Muscle of leg (tissue), 11 donors: ENCODE results near the gene CHKA. TPM values are rescaled to one million over a fixed set of nuclear protein-coding genes. Genes with fewer than 3 reads are reported as not detected.
"Not testable (repeated sequence)": the region's sequence is repeated elsewhere in the genome, so short reads cannot be mapped to it uniquely, and the experiment has no call there.

Source experiments
- DNase-seq: peaks from one replicate; pipeline ENCODE4 v3.0.0; 2013
- H3K27ac ChIP-seq: one replicate; pipeline ENCODE4 v1.5.1; 2013; ENCODE audit warnings: mild to moderate bottlenecking, low read length, control low read depth
- H3K27me3 ChIP-seq: one replicate; pipeline ENCODE4 v1.6.1; 2013; ENCODE audit warnings: low read length; ENCODE audit not compliant: control insufficient read depth, insufficient read depth
- H3K36me3 ChIP-seq: one replicate; pipeline ENCODE4 v1.6.1; 2013; ENCODE audit warnings: low read length; ENCODE audit not compliant: control insufficient read depth, insufficient read depth
- H3K4me1 ChIP-seq: one replicate; pipeline ENCODE4 v1.6.1; 2013; ENCODE audit warnings: low read length; ENCODE audit not compliant: control insufficient read depth, insufficient read depth
- H3K4me3 ChIP-seq: one replicate; pipeline ENCODE4 v1.5.1; 2013; ENCODE audit warnings: low read length, control low read depth
- H3K9me3 ChIP-seq: replicated peaks from 2 replicates; pipeline ENCODE4 v1.6.1; 2013; ENCODE audit warnings: low read depth, low read length; ENCODE audit not compliant: control insufficient read depth
- WGBS: methylation state at CpG from one replicate; pipeline ENCODE4 v1.1.5; 2013; ENCODE audit warnings: missing lambda C conversion rate; ENCODE audit not compliant: insufficient coverage; 5-methylcytosine and 5-hydroxymethylcytosine counted together
- polyA plus RNA-seq, 8 donors: library from polyadenylated mRNA; unstranded; fragments of 120-200 nt; gene quantifications; one replicate each; pipeline versions ENCODE4 v1.2.1 to v1.2.3, GENCODE V29; 2013; ENCODE audit warnings: inconsistent platforms in 1 of 8, low replicate concordance in 1 of 8; ENCODE audit not compliant: insufficient read length in 8 of 8, insufficient read depth in 1 of 8
- total RNA-seq: library from RNA; stranded (reverse); fragments of 120-200 nt; gene quantifications from one replicate; pipeline ENCODE4 v1.2.4, GENCODE V29; 2013

Gene CHKA
- total and polyA plus RNA-seq, 9 donors: 9.6 to 25.7 (median 13.4) TPM

GRCh38 chr11:68116126-68116525, 5.1 kb downstream of the CHKA start:
- H3K4me3 ChIP-seq: no peak overlapping the region
- DNase-seq: no peak
- H3K27ac ChIP-seq: no peak overlapping the region
- H3K9me3 ChIP-seq: no peaks in the 10 kb centered on the region
- H3K36me3 ChIP-seq: peaks cover 4% of the 10 kb centered on the region
- H3K4me1 ChIP-seq: peaks cover 15% of the 10 kb centered on the region
- no peaks in the 10 kb centered on the region for H3K27me3 ChIP-seq
- WGBS: 84% methylated on average over 6 of the region's 7 CpGs

GRCh38 chr11:68115285-68115684, 5.9 kb downstream of the CHKA start:
- 83% methylated on average over 1 of the region's 1 CpG for WGBS
- Histone ChIP-seq H3K9me3 (no peaks in the 10 kb centered on the region), H3K4me1 (peaks cover 15% of the 10 kb centered on the region), H3K27ac (no peak overlapping the region), H3K27me3 (no peaks in the 10 kb centered on the region), H3K4me3 (no peak overlapping the region), H3K36me3 (peaks cover 4% of the 10 kb centered on the region)
- DNase-seq: no peak

GRCh38 chr11:68113986-68114385, 7.2 kb downstream of the CHKA start:
- Histone ChIP-seq H3K9me3 (no peaks in the 10 kb centered on the region), H3K4me1 (peaks cover 7% of the 10 kb centered on the region), H3K36me3 (peaks cover 4% of the 10 kb centered on the region), H3K4me3 (no peak overlapping the region), H3K27ac (peak overlapping the region; percentile 17), H3K27me3 (no peaks in the 10 kb centered on the region)
- peak; percentile 57 for DNase-seq
- no CpG with 5 or more reads among the region's 3 CpGs for WGBS

GRCh38 chr11:68107689-68108088, 13.5 kb downstream of the CHKA start:
- WGBS: 80% methylated on average over 7 of the region's 10 CpGs
- DNase-seq: no peak
- Histone ChIP-seq H3K36me3 (no peaks in the 10 kb centered on the region), H3K4me3 (no peak overlapping the region), H3K27ac (no peak overlapping the region), H3K9me3 (no peaks in the 10 kb centered on the region), H3K4me1 (peaks cover 7% of the 10 kb centered on the region), H3K27me3 (no peaks in the 10 kb centered on the region)

GRCh38 chr11:68106165-68106940, 14.8 kb downstream of the CHKA start:
- H3K9me3 ChIP-seq: peaks cover 2% of the 10 kb centered on the region
- no peaks in the 10 kb centered on the region for H3K27me3 ChIP-seq
- WGBS: 22% methylated on average over 5 of the region's 8 CpGs
- no peak for DNase-seq
- no peak overlapping the region for H3K4me3 ChIP-seq
- peak overlapping the region; percentile 47 for H3K27ac ChIP-seq
- H3K36me3 ChIP-seq: no peaks in the 10 kb centered on the region
- H3K4me1 ChIP-seq: peaks cover 7% of the 10 kb centered on the region

GRCh38 chr11:68099474-68100405, 21.4 kb downstream of the CHKA start:
- no peaks in the 10 kb centered on the region for H3K27me3 ChIP-seq
- H3K9me3 ChIP-seq: peaks cover 2% of the 10 kb centered on the region
- H3K36me3 ChIP-seq: no peaks in the 10 kb centered on the region
- no peaks in the 10 kb centered on the region for H3K4me1 ChIP-seq
- peak overlapping the region; percentile 47 for H3K27ac ChIP-seq
- WGBS: 30% methylated on average over 7 of the region's 12 CpGs
- H3K4me3 ChIP-seq: no peak overlapping the region
- no peak for DNase-seq

- Histone ChIP-seq H3K27me3 (no peaks in the 10 kb centered on the region), H3K27ac (peak overlapping the region; percentile 47), H3K9me3 (peaks cover 2% of the 10 kb centered on the region), H3K36me3 (no peaks in the 10 kb centered on the region), H3K4me1 (no peaks in the 10 kb centered on the region), H3K4me3 (no peak overlapping the region)
- no peak for DNase-seq
Measured at GRCh38 chr11:68099057-68099456, 22.1 kb downstream of the CHKA start.

- Histone ChIP-seq H3K36me3 (no peaks in the 10 kb centered on the region), H3K27ac (no peak overlapping the region), H3K9me3 (no peaks in the 10 kb centered on the region), H3K4me1 (peaks cover 3% of the 10 kb centered on the region), H3K4me3 (no peak overlapping the region), H3K27me3 (no peaks in the 10 kb centered on the region)
- no peak for DNase-seq
- 100% methylated on average over 1 of the region's 8 CpGs for WGBS
Measured at GRCh38 chr11:68096962-68097361, 24.2 kb downstream of the CHKA start.

GRCh38 chr11:68093565-68093964, 27.6 kb downstream of the CHKA start:
- no peak overlapping the region for H3K27ac ChIP-seq
- DNase-seq: no peak
- 96% methylated on average over 2 of the region's 4 CpGs for WGBS

GRCh38 chr11:68092946-68093345, 28.2 kb downstream of the CHKA start:
- not testable (repeated sequence) for H3K4me1 ChIP-seq, H3K4me3 ChIP-seq, H3K27ac ChIP-seq, H3K27me3 ChIP-seq, H3K9me3 ChIP-seq, DNase-seq, H3K36me3 ChIP-seq
- WGBS: no CpG with 5 or more reads among the region's 3 CpGs

More at GRCh38 chr11:68093565-68093964, 27.6 kb downstream of the CHKA start:
- Histone ChIP-seq H3K36me3 (no peaks in the 10 kb centered on the region), H3K27me3 (no peaks in the 10 kb centered on the region), H3K4me3 (no peak overlapping the region), H3K4me1 (peaks cover 3% of the 10 kb centered on the region), H3K9me3 (no peaks in the 10 kb centered on the region)
